ENCODE results near the gene XPNPEP3.

Gene XPNPEP3

DNA sequence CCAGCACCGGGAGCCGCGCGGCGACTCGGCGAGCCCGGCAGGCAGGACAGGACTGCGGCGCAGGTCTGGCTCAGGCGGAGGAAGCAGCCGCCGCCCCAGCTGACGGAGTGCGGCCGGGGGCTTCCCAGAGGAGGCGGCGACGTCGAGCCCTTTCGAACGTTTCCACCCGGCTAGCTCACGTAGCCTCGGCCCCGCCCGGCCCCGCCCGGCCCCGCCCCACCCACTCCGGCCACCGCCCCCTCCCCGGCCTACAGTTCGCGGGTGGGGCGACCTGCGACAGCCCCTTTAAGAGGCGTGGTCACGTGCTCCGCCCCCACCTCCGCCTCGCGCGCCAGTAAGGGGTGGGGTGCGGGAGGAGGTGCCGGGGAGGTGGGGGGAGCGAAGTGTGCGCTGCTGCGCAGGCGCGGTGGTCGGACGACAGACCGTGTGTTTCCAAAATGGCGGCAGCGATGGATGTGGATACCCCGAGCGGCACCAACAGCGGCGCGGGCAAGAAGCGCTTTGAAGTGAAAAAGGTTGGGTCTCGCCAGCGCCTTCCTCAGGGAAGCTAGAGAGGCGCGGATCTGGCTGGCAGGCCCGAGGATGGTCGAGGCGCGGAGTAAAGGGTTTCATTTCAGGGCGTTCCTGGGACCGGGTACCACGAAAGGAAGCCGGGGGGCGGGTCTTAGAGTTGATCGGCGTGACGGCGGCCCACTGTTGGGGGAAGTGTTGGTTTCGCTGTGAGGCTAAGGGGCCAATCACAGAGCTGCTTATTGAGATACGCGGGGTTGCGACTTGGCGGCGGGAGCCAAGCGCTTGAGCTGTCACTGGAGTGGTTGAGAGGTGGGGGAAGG lies 94.2 kb downstream of the XPNPEP3 start, which contains the start of gene RBX1:
TSS of gene RBX1 (plus strand) at position 417 of the 833 bp plus-strand sequence. CDS start at position 438, 21 bp downstream.
- DNase-seq, result peak; percentile 98 to 99 (median 99)

DNA sequence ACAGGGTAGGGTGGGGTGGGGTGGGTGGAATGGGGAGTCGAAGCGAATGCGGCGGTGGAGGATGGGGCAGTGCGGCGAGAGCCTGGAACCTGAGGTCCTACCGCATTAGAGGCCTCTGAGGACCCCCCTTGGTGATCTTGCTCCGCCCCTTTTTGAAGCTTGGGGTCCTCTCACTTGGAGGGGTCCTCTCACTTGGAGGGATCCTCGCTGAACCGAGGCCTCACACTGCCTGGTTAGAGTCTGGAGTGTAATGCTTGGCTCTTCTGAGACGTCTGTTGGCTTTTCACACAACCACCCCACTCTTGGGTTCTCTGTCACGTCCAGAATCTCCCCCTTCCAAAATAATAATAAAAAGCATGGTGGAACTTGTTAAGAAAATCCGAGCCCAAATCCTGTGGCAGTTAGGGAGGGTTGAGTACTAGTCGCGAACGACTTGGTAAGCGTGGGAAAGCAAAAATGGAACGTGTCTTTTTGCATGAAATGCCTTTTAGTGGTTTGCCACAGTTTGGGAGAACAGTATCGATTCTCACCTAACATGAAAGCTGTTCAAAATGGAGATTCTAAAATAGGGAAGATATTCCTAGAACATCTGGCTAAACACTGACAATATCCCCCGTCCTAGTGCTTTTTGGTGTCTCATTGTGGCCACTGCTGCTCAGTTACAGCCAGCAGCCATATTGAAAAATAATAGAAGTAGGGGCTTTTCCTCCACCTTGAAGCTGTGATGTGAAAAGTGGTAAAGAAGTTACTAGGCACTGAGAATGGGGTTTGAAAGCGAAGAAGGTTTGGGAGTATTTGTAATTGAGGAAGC lies 95.1 kb downstream of the XPNPEP3 start:
- no peak for DNase-seq

DNA sequence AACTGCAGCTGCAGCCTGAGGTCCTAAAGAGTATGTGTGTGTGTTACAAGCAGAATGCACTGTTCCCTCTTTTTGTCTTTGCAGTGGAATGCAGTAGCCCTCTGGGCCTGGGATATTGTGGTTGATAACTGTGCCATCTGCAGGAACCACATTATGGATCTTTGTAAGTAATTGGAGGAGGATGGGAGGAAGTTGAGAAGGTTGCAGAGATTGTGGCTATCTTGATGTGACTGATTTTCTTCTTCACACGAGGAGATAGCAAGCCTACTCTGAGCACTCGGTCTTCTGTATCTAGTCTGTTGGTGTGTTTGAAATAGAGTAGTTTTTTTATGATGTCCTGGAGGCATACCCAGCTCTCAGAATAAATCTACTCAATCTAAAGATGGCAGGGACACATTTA lies 96.5 kb downstream of the XPNPEP3 start:
- no peak for DNase-seq

DNA sequence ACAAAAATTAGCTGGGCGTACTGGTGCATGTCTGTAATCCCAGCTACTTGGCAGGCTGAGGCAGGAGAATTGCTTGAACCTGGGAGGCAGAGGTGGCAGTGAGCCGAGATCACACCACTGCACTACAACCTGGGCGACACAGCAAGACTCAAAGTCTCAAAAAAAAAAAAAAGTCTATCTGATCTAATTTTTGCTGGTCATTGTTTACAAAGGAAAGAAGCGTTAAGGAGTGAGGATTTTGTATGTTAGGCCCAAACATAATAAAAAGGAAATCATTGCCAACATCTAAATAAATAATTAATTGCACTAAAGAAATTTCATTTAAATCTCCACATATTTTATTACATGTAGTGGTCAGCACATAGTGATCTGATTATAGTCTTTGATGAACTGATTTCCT lies 97.2 kb downstream of the XPNPEP3 start:
- DNase-seq, result no peak

DNA sequence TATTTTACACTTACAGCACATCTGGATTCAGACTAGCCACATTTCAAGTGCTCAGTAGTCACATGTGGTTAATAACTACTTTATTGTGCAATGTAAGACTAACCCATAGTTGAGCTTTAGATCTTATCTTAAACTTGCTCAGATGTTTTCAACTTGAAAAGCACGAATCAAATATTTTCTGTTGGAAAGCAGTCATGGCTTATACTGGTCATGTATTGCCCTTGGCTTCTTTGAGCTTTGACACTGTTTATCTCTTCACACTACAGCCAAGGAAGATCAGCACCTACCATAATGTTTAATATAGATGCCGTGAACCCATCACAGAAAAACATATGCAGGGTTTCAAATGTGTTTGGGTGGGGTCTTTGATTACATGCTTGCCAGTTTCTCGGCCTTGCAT lies 98.6 kb downstream of the XPNPEP3 start:
- DNase-seq, result no peak

DNA sequence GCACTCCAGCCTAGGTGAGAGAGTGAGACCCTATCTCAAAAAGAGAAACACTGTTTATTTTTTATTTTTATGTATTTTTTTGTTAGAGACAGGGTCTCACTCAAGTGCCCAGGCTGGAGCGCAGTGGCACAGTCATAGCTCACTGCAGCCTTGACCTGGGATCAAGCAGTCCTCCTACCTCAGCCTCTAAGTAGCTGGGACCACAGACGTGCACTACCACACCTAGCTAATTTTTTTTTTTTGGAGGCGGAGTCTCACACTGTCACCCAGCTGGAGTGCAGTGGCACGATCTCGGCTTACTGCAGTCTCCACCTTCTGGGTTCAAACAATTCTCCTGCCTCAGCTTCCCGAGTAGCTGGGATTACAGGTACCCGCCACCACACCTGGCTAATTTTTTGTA lies 100.7 kb downstream of the XPNPEP3 start:
- DNase-seq, result no peak

DNA sequence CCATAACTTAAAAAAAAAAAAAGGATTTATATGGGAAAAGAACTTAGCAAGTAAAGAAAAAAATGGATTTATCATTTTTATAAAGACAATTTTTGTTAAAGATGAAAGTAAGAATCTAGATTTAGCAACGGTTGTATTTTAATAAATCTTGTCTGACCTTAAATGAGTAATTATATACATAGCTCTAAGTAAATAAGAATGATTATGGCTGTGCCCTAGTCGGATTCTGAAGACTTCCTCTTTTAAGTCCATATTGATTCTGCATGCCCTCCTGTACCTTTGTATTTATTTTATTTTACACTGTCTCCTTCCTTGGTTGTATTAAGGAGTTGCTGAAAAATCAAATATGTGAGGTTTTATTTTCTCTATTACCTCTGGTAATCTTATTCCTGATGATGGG lies 101.4 kb downstream of the XPNPEP3 start:
- no peak for DNase-seq

DNA sequence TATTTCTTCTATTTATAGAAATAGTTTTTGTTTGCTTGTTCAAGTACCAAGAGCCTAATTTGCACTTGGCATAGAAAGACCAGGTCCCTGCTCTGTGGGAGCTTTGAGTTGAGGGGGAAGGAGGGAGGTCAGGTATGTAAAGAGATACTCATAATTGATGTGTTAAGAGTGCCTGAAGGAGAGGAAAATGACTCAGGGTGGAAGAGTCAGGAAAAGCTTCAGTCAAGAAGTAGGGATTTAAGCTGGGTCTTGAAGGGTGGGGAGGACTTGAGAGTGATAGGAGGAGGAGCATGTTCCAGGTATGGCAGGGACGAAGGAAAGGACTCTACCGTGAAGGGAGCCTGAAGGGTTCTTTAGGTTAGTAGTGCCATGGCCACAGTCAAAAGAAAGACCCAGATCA lies 103.2 kb downstream of the XPNPEP3 start:
- no peak for DNase-seq

DNA sequence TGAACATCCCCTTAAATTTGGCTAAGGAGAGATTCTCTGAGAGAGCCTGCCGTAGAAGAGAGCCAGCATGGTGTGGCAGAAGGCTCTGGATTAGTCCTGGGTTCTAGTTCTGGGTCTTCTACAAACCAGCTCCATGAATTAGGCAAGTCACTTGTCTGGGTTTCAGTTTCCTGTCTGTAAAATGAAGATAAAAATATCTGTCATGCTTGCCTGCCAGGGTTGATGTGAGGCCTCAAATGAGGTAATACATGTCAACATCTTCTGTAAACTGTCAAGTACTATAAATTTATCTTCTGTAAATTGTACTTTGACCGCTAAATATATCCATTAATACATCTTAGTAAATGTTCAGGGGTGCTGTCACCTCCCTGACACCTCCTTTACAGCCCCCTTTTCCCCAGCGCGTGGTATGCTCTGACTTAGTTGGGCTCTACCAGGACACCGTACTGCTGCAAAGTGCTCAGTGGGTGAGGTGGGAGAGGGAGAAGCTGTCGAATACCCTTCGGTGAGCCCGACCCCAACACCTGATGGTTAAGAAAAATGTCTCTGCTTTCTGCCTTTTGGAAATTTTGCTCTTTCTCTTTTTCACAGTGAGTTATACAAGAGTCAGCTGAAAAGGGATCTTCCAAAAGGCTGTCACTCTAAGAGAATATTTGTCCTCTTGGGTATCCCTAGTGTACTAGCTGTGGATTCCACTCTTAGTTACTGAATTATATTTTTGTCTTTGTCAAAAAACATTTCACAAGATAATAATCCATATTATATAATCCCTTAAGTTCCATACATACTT lies 109.2 kb downstream of the XPNPEP3 start:
- DNase-seq, result no peak

DNA sequence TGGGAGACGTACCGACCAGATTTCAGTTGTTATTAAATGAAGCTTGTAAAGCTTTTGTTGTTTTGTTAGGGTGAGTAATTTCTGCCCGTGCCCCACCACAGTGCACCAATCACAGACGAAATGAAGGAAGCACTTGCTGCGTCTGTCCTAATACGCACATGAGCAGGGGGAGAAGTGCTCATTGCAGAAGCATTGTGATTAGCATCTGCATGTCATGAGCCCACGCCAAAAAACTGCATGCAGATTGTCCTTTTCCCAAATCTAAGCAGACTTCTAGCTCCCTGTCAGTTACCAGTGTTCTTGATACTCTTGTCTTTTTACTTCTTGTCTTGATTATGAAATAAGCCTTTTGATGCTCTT lies 109.8 kb downstream of the XPNPEP3 start:
- DNase-seq, result no peak

DNA sequence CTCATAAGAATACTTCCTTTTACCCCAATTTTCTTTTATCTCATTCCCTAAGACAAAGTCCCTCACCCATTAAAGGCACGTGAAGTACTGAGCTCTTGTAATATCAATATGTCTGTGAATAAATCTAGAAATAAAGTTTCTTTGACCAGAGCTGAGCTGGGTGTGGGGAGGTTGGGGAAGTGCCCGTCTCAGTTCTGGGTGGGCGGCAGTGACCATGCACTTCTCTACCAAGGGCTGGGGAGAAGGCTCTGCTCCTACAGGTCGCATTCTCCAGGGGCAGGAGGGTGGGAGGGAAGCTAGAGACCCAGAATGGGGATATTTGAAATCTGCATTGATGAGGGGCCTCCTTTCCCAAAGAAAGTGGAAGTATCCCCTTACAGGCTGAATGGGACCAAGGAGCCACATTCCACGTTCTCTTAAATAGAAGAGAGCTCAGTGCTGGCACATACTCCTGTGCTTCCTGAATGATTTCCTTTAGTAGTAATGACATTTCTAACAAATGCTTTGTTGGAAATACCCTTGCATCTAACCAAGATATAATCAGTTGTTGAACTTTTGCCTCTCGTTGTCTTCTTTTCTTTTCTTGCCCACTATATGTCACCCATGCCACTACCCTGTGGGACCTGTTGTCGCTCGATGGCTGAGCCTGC lies 110.3 kb downstream of the XPNPEP3 start:
- no peak for DNase-seq

DNA sequence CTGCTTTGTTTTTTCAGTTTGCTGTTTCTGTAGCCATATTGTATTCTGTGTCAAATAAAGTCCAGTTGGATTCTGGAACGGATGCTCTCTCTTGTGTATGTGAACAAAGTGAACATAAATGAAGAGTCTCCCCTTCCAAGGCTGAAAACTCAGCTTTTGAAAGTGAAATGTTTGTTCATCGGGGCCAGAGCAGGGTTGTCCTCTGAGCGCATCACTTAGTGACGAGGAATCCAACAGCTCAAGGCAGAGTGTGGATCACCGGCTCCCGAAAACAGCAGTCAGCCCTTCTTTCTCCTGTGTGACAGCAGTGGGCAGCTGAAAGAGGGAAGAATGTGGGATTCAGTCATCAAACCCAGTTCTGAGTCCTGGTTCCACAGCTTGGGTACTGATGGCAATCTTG lies 115.6 kb downstream of the XPNPEP3 start:
- DNase-seq, result no peak

DNA sequence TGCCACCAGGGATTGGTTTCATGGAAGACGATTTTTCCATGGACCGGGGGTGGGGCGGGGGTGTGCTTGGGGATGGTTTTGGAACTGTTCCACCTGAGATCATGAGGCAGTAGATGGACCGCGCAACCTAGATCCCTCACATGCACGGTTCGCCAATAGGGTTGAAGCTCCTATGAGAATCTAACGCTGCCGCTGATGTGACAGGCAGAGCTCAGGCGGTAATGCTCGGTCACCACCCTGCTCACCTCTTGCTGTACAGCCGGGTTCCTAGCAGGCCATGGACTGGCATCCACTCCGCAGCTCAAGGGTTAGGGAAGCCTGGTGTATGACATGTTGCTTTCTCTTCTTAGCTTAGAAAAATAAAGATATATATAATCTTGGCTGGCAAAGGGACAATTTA lies 116.2 kb downstream of the XPNPEP3 start:
- no peak for DNase-seq

DNA sequence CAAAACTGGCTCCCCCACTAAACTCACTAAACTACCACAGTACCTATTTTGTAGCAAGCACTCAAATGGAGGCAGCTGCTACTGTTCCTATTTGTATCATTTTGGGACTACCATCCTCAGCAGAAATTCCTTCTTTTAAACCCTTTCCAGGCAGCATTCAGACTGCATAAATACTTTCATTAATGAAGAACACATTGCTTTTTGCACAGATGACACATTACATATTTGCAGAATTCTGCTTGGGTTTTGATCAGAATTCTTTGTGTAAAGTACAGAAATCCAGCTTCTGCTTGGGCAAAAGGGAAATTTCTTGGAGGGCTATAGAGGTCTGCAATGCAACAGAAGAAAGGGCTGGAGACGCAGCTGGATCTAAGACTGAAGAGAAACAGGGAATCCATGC lies 118.4 kb downstream of the XPNPEP3 start:
- DNase-seq, result no peak

DNA sequence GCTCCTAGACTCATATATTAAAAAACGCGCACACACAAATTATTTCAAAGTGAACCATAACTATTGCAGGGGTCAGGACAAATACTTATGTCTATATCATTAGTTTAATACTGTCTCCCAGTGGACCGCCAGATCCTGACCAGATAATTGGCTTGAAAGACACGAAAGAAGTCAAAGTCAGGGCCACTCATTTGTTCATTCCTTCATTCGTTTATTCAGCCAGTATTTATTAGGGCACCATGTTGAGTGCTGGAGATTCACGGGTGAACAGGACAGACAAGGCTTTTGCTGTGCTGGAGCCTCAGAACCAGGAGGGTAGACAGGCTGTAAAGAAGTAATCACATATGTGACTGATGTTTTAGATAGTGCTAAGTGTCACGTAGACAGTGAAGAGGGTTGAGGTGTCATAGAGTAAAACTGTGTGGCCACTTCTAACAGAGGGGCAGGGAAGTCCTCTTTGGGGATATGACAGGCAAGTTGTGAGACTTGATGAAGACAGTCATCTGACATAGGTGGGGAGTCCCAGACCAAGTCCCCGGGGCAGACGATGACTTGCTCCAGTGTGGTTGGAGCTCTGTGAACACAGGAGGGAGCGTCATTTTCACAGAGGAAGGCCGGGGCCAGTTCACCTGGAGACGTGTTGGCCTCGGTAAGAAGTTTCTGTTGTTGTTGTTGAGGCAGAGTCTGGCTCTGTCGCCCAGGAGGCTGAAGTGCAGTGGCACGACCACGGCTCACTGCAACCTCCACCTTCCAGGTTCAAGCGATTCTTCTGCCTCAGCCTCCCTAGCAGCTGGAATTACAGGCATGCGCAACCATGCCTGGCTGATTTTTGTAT lies 120.1 kb downstream of the XPNPEP3 start:
- no peak for DNase-seq

DNA sequence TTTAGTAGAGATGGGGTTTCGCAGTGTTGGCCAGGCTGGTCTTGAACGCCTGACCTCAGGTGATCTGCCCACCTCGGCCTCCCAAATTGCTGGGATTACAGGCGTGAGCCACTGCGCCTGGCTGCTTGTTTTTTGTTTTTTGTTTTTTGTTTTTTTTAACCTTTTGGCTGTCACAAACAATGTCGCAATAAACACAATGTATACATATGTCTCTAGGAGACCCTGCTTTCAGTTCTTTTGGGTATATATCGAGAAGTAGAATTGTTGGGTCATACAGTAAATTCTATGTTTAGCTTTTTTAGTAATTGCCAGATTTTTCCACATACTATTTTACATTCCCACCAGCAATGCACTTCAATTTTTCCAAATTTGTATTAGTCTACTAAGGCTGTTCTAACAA lies 122.2 kb downstream of the XPNPEP3 start:
- no peak for DNase-seq

DNA sequence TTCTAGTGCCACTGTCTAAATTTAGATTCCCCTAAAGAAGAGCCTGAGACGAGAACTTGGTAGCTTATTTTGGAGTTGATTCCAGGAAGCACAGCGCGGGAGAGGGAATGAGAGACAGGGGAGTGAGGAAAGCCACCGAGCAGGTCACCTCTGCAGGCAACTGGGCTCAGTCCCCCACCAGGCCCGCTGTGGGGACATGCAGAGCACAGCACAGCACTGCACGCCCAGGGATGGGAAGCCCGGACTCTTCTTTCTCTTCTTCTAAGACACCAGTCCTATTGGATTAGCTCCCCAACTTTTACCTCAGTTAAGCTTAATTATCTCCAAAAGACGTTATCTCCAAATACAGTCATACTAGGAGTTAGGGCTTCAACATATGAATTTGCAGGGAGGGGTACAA lies 122.9 kb downstream of the XPNPEP3 start:
- no peak for DNase-seq
